GM23248 (cell line): Measurements from ENCODE around the gene KCNH2. TPM values are rescaled to one million over a fixed set of nuclear protein-coding genes. Genes with fewer than 3 reads are reported as not detected.
A peak's percentile ranks its signal among the peaks of the same experiment; 100 is the strongest.

Experiments used
- DNase-seq: peaks from one replicate; pipeline ENCODE4 v3.0.0-alpha.2; 2015
- H2AFZ ChIP-seq: fragments of 200-600 bp; sonication (generic); 2 replicates; pipeline ENCODE4 v1.6.1; 2016; ENCODE audit warnings: antibody characterized with exemption
- H3F3A ChIP-seq: fragments of 200-600 bp; sonication (generic); 2 replicates; pipeline ENCODE4 v1.6.1; 2016; ENCODE audit warnings: mild to moderate bottlenecking, antibody characterized with exemption, mixed run types; ENCODE audit not compliant: insufficient read depth
- H3K27ac ChIP-seq: fragments of 200-600 bp; sonication (generic); 2 replicates; pipeline ENCODE4 v1.5.1; 2016; ENCODE audit warnings: mild to moderate bottlenecking
- H3K27me3 ChIP-seq: fragments of 200-600 bp; sonication (generic); replicated peaks from 2 replicates; pipeline ENCODE4 v1.6.1; 2016; ENCODE audit warnings: mild to moderate bottlenecking; ENCODE audit not compliant: insufficient read depth
- H3K36me3 ChIP-seq: fragments of 200-600 bp; sonication (generic); 2 replicates; pipeline ENCODE4 v1.6.1; 2016; ENCODE audit warnings: low read depth, mild to moderate bottlenecking
- H3K4me1 ChIP-seq: fragments of 200-600 bp; sonication (generic); 2 replicates; pipeline ENCODE4 v1.6.1; 2016; ENCODE audit warnings: mild to moderate bottlenecking; ENCODE audit not compliant: insufficient read depth
- H3K4me2 ChIP-seq: fragments of 200-600 bp; sonication (generic); one replicate; pipeline ENCODE4 v1.6.1; 2016; ENCODE audit warnings: mild to moderate bottlenecking; ENCODE audit not compliant: unreplicated experiment
- H3K4me3 ChIP-seq: fragments of 200-600 bp; sonication (generic); 2 replicates; pipeline ENCODE4 v1.5.1; 2016; ENCODE audit warnings: mild to moderate bottlenecking
- H3K79me2 ChIP-seq: fragments of 200-600 bp; sonication (generic); 2 replicates; pipeline ENCODE4 v1.6.1; 2016; ENCODE audit warnings: mild to moderate bottlenecking; ENCODE audit not compliant: insufficient read depth
- H3K9ac ChIP-seq: fragments of 200-600 bp; sonication (generic); 2 replicates; pipeline ENCODE4 v1.6.1; 2016; ENCODE audit warnings: mild to moderate bottlenecking
- H3K9me2 ChIP-seq: fragments of 200-600 bp; sonication (generic); 2 replicates; pipeline ENCODE4 v1.6.1; 2016; ENCODE audit warnings: mixed run types, mild to moderate bottlenecking, moderate library complexity; ENCODE audit not compliant: insufficient read depth
- H3K9me3 ChIP-seq: fragments of 200-600 bp; sonication (generic); one replicate; pipeline ENCODE4 v1.6.1; 2017; ENCODE audit warnings: low read depth
- H4K20me1 ChIP-seq: fragments of 200-600 bp; sonication (generic); 2 replicates; pipeline ENCODE4 v1.6.0; 2016; ENCODE audit not compliant: insufficient read depth
- EZH2 ChIP-seq: fragments of 200-600 bp; sonication (generic); IDR thresholded peaks from 2 replicates; pipeline ENCODE4 v1.6.1; 2018; ENCODE audit warnings: antibody characterized with exemption, mild to moderate bottlenecking; ENCODE audit not compliant: insufficient read depth, poor library complexity, severe bottlenecking
- EZH2phosphoT487 ChIP-seq: fragments of 200-600 bp; sonication (generic); IDR thresholded peaks from 2 replicates; pipeline ENCODE4 v1.6.1; 2018; ENCODE audit warnings: antibody characterized with exemption, moderate library complexity, mild to moderate bottlenecking, low read depth; ENCODE audit not compliant: insufficient read depth
- WGBS, 2 experiments: methylation state at CpG; one replicate each; pipeline ENCODE4 v1.1.6; 2015 to 2017; ENCODE audit warnings: low lambda C conversion rate in 2 of 2, low coverage in 1 of 2; ENCODE audit errors: missing lambda C conversion rate in 2 of 2; 5-methylcytosine and 5-hydroxymethylcytosine counted together
- in situ Hi-C: fragments of 300-500 bp; cut with MboI; formaldehyde crosslinking; loops from 2 replicates; pipeline ENCODE4 v1.15.0; 2020
- polyA plus RNA-seq: library from polyadenylated mRNA; unstranded; fragments of >200 nt; fragmentation: Nextera tagmentation; extraction: Ambion mirVana; gene quantifications from 2 replicates; pipeline ENCODE4 v1.2.1, GENCODE V29; 2016
- total RNA-seq: library from RNA; depleted of rRNA; stranded (reverse); fragments of >200 nt; shearing (Covaris generic); gene quantifications from 2 replicates; pipeline ENCODE4 v1.2.3, GENCODE V29; 2014

Gene KCNH2
- total and polyA plus RNA-seq, 2 experiments from 2014 or later = not detected

DNA sequence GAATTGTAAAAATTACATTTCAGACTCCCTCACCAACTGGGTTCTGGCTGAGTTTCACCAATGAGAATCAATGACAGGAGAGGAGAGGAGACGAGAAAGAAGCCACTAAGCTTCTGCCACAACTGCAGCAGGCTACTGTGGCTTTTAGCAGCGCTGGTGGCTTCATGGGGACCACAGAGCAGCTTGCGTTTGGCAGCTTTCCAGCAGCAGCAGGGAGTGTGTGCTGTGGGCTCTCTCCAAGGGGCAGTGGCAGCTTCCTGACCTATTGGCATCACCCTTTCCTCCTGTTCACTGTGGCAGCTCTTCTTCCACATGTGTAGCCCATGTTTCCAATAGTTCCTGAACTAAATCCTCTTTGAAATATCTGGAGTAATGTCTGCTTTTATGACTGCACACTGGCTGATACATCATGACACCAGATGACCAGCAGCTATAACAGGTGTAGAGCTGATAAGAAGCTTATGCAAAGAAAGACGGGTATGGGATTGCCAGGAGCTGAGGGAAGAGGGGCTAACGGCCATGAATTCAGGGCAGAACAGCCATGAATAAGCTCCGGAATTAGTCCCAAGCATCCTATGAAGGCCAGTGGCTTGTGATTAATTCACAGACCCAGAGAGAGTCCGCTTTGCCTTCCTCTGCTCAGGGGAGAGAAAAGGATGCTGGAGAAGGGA is 46.8 kb downstream of the KCNH2 start:
- no peak for DNase-seq
- no peak overlapping the region for H3K4me2 ChIP-seq
- H2AFZ ChIP-seq = no peak overlapping the region
- no peaks in the 10 kb centered on the region for H4K20me1 ChIP-seq
- no peaks in the 10 kb centered on the region for H3K36me3 ChIP-seq
- no peaks in the 10 kb centered on the region for H3F3A ChIP-seq
- WGBS, 2 experiments = 26 to 29% methylated on average over 7 of the region's 7 CpGs
- TF ChIP-seq EZH2phosphoT487 (no peak), EZH2 (no peak)
- H3K27me3 ChIP-seq = peaks cover 20% of the 10 kb centered on the region
- H3K4me1 ChIP-seq = no peaks in the 10 kb centered on the region
- no peaks in the 10 kb centered on the region for H3K9me3 ChIP-seq
- H3K9ac ChIP-seq = no peak overlapping the region
- H3K27ac ChIP-seq = no peak overlapping the region
- no peaks in the 10 kb centered on the region for H3K79me2 ChIP-seq
- H3K4me3 ChIP-seq = no peak overlapping the region
- in situ Hi-C loops = no loop called here
- H3K9me2 ChIP-seq = no peaks in the 10 kb centered on the region

DNA sequence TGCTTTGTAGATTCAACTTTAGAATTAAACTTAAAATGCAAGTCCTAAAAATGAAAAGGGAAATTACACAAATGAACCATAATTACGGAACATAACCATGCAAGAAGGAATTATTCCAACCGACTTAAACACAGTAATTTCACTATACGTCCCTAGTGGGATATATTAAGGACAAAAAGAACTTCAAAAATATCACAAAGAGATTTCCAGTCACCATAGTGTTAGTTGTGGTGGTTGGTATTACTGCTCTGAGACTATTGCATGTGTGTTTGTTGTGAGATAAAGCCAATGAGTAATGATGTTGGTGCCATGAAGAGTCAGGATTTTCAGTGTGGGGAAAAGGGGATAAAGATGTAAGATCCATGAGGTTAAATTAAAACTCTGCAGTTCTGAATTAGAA is 49.6 kb downstream of the KCNH2 start:
- Histone ChIP-seq H3K36me3 (no peaks in the 10 kb centered on the region), H2AFZ (no peak overlapping the region), H3K9me2 (no peaks in the 10 kb centered on the region), H3K4me3 (no peak overlapping the region), H3K9ac (no peak overlapping the region), H4K20me1 (no peaks in the 10 kb centered on the region), H3F3A (no peaks in the 10 kb centered on the region), H3K9me3 (no peaks in the 10 kb centered on the region), H3K27ac (no peak overlapping the region), H3K27me3 (peaks cover 13% of the 10 kb centered on the region), H3K4me2 (no peak overlapping the region), H3K79me2 (no peaks in the 10 kb centered on the region), H3K4me1 (no peaks in the 10 kb centered on the region)
- in situ Hi-C loops = no loop called here
- 45 to 58% methylated on average over 3 of the region's 3 CpGs for WGBS, 2 experiments
- DNase-seq = no peak
- TF ChIP-seq EZH2phosphoT487 = no peak

DNA sequence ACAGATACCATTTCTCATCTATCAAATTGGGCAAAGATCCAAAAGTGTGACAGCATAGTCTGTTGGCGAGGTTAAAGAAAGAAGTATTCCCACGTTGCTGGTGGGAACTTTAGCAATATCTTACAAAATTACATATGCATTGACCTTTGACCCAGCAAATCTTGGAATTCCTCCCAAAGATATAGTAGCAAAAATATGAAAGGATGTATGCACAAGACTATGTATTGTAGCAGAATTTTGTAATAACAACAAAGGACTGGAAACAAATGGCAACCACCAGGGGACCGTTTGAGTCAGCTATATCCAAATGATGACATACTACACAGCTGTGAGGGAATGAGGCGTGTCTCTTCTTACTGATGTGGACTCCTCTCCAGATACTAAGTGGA is 50.2 kb downstream of the KCNH2 start:
- in situ Hi-C loops = no loop called here
- Histone ChIP-seq H3K79me2 (no peaks in the 10 kb centered on the region), H3K27ac (no peak overlapping the region), H3K9ac (no peak overlapping the region), H2AFZ (no peak overlapping the region), H3K4me3 (no peak overlapping the region), H3K36me3 (no peaks in the 10 kb centered on the region), H3K4me2 (no peak overlapping the region), H3K9me2 (no peaks in the 10 kb centered on the region), H4K20me1 (no peaks in the 10 kb centered on the region), H3F3A (no peaks in the 10 kb centered on the region), H3K4me1 (no peaks in the 10 kb centered on the region), H3K9me3 (no peaks in the 10 kb centered on the region), H3K27me3 (peaks cover 13% of the 10 kb centered on the region)
- DNase-seq = peak; percentile 50
- 9 to 19% methylated on average over 4 of the region's 4 CpGs for WGBS, 2 experiments
- TF ChIP-seq EZH2 = no peak

DNA sequence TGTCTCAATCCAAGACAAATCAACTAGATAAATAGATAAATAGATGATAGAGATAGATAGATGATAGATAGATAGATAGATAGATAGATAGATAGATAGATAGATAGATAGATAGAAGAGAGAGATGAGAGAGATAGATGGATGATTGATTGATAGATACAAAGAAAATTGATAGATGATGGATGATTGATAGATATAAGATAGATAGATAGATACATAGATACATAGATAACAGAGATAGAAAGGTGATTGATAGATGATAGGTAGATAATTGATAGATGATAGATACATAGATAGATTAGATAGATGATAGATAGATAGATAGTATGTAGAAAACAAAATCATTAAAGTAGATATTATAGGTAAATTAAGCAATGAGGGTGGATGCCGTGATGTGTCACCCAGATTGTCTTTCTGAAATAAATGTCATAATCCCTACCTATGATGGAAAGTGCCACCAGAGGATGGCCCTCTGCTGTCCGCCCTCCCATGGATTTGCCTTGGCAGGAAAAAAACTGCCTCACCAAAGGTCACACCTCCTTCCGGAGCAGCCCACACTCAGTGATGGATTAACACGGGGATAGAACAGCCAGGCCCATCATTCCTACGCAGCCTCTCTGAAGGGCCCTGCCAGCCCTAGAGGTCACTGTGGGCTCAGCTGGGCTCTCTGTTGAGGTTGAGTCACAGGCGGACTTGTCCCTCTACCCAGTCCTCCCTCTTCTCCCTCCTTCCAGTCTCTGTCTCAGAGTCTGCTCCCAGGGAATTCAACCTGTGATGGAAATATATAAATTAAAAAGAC is 50.8 kb downstream of the KCNH2 start:
- Histone ChIP-seq H4K20me1 (no peaks in the 10 kb centered on the region), H3K27me3 (peaks cover 13% of the 10 kb centered on the region), H3K9ac (no peak overlapping the region), H3K9me2 (no peaks in the 10 kb centered on the region), H3K9me3 (no peaks in the 10 kb centered on the region), H3K4me3 (no peak overlapping the region), H3K4me1 (no peaks in the 10 kb centered on the region), H3K79me2 (no peaks in the 10 kb centered on the region), H3K36me3 (no peaks in the 10 kb centered on the region), H3K27ac (no peak overlapping the region), H3K4me2 (no peak overlapping the region), H3F3A (no peaks in the 10 kb centered on the region), H2AFZ (no peak overlapping the region)
- TF ChIP-seq EZH2 = no peak
- TF ChIP-seq EZH2phosphoT487 = no peak
- WGBS, 2 experiments = 32 to 35% methylated on average over 6 of the region's 6 CpGs
- DNase-seq = no peak
- in situ Hi-C loops = no loop called here
